Fibroblast of lung (primary cell): ENCODE results near the gene TRIM38.
"Not testable (repeated sequence)": the region's sequence is repeated elsewhere in the genome, so short reads cannot be mapped to it uniquely, and the experiment has no call there.

Source experiments
- CTCF ChIP-seq, 2 donors: IDR thresholded peaks in 1 of 2; conservative IDR thresholded peaks in 1 of 2; 1 replicate in 1 of 2; 2 replicates in 1 of 2; pipeline ENCODE4 v1.5.1; 2011 to 2012; ENCODE audit warnings: low read length in 2 of 2, control low read depth in 1 of 2, inconsistent platforms in 1 of 2, low read depth in 1 of 2, mild to moderate bottlenecking in 1 of 2
- EZH2 ChIP-seq: IDR thresholded peaks from 2 replicates; pipeline ENCODE4 v1.5.1; 2012; ENCODE audit warnings: low read length, control low read depth, mild to moderate bottlenecking; ENCODE audit errors: missing control alignments

- TF ChIP-seq CTCF (conservative IDR thresholded peaks at IDR 0.05 in 1 of 2, IDR thresholded peaks at IDR 0.05 in 1 of 2; ENCODE audit: low read depth in 1 of 2, low read length in 2 of 2); EZH2: not testable (repeated sequence)
These were observed 16.9 kb upstream of the TRIM38 start for GRCh38 chr6:25945738-25946137.
